ENCODE data around the gene MRPS27.

The MRPS27 gene

GRCh38 chr5:72255670-72256069, 64.4 kb downstream of the MRPS27 start:
- DNase-seq, result no peak

GRCh38 chr5:72255237-72255636, 64.8 kb downstream of the MRPS27 start:
- DNase-seq, result no peak

GRCh38 chr5:72252574-72253155, 67.4 kb downstream of the MRPS27 start:
- DNase-seq, result no peak

- no peak for DNase-seq
Measured at GRCh38 chr5:72252008-72252407, 68.0 kb downstream of the MRPS27 start.

- DNase-seq, result no peak
Measured at GRCh38 chr5:72251386-72251785, 68.7 kb downstream of the MRPS27 start.

GRCh38 chr5:72248410-72248981, 71.5 kb downstream of the MRPS27 start:
- no peak for DNase-seq

- DNase-seq, result no peak
Measured at GRCh38 chr5:72246954-72247442, 73.0 kb downstream of the MRPS27 start.

GRCh38 chr5:72245951-72246532, 74.0 kb downstream of the MRPS27 start:
- DNase-seq, result no peak

GRCh38 chr5:72245546-72245945, 74.5 kb downstream of the MRPS27 start:
- no peak for DNase-seq

GRCh38 chr5:72244862-72245371, 75.1 kb downstream of the MRPS27 start:
- no peak for DNase-seq

- DNase-seq, result no peak
Measured at GRCh38 chr5:72243706-72244105, 76.3 kb downstream of the MRPS27 start.

GRCh38 chr5:72242796-72243475, 77.1 kb downstream of the MRPS27 start:
- no peak for DNase-seq

- no peak for DNase-seq
Measured at GRCh38 chr5:72241346-72242003, 78.6 kb downstream of the MRPS27 start.

GRCh38 chr5:72238712-72239445, 81.2 kb downstream of the MRPS27 start:
- DNase-seq, result no peak

- DNase-seq, result no peak
Measured at GRCh38 chr5:72237879-72238278, 82.2 kb downstream of the MRPS27 start.

- no peak for DNase-seq
Measured at GRCh38 chr5:72237415-72237814, 82.6 kb downstream of the MRPS27 start.

- no peak for DNase-seq
Measured at GRCh38 chr5:72235725-72236124, 84.3 kb downstream of the MRPS27 start.

- DNase-seq, result no peak
Measured at GRCh38 chr5:72234868-72235267, 85.2 kb downstream of the MRPS27 start.

- DNase-seq, result peak; percentile 64
Measured at GRCh38 chr5:72234265-72234700, 85.8 kb downstream of the MRPS27 start.

- DNase-seq, result no peak
Measured at GRCh38 chr5:72233835-72234234, 86.2 kb downstream of the MRPS27 start.

- no peak for DNase-seq
Measured at GRCh38 chr5:72232838-72233237, 87.2 kb downstream of the MRPS27 start.

- DNase-seq, result no peak
Measured at GRCh38 chr5:72231991-72232703, 87.9 kb downstream of the MRPS27 start.
